SU-DHL-6 (cell line): ENCODE results near the gene KPTN.

Experiments used
- CTCF ChIP-seq: fragments of 200-600 bp; sonication (generic); IDR thresholded peaks from one replicate; pipeline ENCODE4 v1.5.1; 2017; ENCODE audit warnings: antibody characterized with exemption, mild to moderate bottlenecking, low read length, moderate library complexity; ENCODE audit not compliant: insufficient read depth, poor library complexity, severe bottlenecking
- EZH2phosphoT487 ChIP-seq: fragments of 200-600 bp; sonication (generic), shearing (Covaris generic); conservative IDR thresholded peaks from 2 replicates; pipeline ENCODE4 v1.6.1; 2018; ENCODE audit warnings: mild to moderate bottlenecking, antibody characterized with exemption, low read length, moderate library complexity, mixed read lengths

- TF ChIP-seq CTCF (no peak), EZH2phosphoT487 (no peak)
These were observed 25.3 kb downstream of the KPTN start for GRCh38 chr19:47458672-47459071.
